GM21447 (cell line): ENCODE results near the gene NELFB.

Experiments
- ATAC-seq: cut with Tn5 transposase; IDR thresholded peaks from one replicate; pipeline ENCODE4 v1.9.1; 2021; ENCODE audit not compliant: unreplicated experiment

NELFB gene

GRCh38 chr9:137223078-137223970, 31.8 kb upstream of the NELFB start:
- ATAC-seq = peak; percentile 63

GRCh38 chr9:137224830-137225694, 30.1 kb upstream of the NELFB start, which contains the start of gene CYSRT1:
Gene CYSRT1 (plus strand): TSS chr9:137225174. CDS start chr9:137225622, 448 bp downstream.
- ATAC-seq = no peak

GRCh38 chr9:137225699-137226331, 29.3 kb upstream of the NELFB start:
- ATAC-seq = no peak

- no peak for ATAC-seq
Observed at GRCh38 chr9:137226338-137227053, 28.6 kb upstream of the NELFB start.

- no peak for ATAC-seq
Observed at GRCh38 chr9:137227054-137227852, 27.9 kb upstream of the NELFB start, which contains the start of gene RNF224. Gene RNF224 (plus strand): TSS chr9:137227502. CDS start chr9:137228336, 834 bp downstream.

DNA sequence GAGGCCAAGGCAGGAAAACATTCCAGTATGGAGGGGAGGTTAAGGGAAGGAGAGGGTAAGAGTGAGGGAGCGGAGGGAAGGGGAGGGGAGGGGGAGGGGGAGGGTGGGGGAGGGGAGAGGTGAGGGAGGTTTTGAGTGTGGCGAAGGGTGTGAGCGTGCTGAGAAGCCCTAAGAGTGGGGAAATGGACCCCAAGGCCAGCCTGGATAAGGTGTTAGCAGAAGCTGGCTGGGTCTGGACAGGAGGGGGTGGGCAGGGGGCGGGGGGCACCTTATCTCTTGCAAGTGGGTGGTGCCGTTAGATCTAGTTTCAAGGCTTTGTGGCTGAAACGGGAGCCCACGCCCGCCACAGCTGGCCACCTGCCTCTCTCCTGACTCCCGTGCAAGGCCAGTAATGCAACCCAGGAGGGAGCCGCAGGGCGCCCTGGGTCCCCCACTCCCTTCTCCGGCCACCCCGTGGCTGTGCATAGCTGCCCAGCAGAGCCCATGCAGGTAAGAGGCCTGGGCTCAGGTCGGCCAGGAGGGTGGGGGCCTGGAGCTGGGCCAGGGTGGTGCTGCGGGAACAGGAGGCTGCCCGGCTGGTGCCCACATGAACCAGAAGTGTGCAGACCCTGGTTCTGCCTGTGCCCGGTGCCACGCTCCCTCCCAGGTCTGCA, 27.1 kb upstream of the NELFB start:
- no peak for ATAC-seq

DNA sequence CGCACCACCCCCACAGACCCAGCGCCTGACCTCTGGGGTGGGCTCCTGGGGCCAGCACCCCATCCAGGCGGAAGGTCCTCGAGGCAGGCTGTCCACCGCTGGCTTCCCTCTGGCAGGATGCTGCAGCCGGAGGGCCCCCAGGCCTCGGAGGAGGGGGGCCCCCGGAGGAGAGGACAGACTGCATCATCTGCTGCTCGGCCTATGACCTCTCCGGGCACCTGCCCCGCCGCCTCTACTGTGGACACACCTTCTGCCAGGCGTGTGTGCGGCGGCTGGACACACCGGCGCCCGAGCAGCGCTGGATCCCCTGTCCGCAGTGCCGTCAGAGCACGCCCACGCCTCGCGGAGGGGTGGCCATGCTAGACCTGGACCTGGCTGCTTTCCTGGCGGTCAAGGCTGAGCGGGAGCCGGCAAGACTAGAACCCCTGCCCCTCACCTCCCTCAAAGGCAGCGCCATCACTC, 26.6 kb upstream of the NELFB start:
- no peak for ATAC-seq

GRCh38 chr9:137228968-137229896, 25.9 kb upstream of the NELFB start:
- ATAC-seq = no peak

DNA sequence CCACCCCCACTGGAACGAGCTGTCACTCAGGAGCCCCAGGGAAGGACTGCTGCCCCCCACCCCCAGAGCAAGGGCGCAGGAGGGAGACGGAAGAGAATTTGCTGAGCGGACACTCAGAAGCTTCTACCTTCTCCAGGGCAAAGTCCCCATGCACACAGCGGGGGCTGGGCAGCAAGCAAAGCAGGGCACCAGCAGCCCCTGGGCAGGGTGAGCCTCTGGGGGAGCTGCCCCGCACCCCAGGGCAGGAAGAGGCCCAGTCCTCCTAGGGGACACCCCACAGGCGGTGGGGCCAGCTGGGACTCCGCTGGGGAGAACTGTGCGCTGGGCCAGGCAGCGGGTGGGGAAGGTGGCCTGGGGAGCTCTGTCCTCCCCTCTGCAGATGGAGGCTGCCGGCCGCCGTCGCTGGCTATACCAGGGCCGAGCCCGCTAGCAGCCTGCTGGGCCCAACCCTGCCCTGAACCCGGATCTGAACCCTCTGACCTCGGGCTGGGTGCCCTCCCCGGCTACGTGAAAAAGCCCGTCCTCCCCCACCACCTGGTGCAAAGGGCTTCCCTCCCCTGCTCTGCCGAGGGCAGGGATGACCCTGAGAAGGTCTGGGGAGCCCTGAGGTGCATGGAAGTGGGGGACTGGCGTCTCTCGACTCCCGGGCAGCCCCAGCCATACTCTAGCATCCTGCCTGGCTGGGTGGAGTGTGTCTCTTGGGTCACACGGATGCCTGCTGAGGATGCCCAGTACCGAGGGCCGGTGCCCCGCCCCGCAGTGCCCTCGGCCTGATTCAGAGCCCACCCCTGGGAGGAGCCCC, 25.0 kb upstream of the NELFB start:
- ATAC-seq = no peak

DNA sequence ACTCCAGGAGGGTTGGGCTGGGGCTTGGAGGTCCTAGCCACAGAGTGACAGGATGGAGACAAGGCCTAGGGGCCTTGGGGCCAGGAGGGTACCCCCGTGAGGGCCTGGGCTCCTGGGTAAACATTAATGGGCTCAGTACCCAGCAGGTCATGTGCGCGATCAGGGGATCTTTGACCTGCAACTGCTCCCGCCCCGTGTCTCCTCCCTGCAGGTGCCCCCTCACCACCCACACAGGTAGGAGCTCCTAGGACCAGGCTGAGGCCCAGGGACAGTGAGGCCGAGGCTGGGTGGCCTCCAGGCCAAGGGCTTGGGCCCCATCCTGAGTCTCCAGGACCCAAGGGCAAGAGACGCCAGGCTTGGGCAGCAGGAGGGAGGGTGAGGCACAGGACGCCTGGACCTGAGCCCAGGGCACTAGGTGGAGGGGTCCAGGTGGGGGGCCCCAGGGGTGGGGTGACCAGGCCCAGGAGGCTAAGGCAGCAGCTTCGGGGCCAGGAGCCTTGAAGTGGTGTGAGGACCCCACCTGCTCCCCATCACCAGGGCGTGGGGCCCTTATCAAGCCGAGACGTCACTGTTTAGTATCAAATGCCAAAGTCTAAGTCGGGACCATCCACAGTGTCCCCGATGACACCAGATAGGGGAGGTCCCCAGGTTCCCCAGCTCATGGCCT, 24.3 kb upstream of the NELFB start, which contains the start of gene SLC34A3:
SLC34A3 (plus strand) TSS at position 197 of the 667 bp plus-strand sequence. CDS start 802 bp downstream, outside the sequence.
- no peak for ATAC-seq

DNA sequence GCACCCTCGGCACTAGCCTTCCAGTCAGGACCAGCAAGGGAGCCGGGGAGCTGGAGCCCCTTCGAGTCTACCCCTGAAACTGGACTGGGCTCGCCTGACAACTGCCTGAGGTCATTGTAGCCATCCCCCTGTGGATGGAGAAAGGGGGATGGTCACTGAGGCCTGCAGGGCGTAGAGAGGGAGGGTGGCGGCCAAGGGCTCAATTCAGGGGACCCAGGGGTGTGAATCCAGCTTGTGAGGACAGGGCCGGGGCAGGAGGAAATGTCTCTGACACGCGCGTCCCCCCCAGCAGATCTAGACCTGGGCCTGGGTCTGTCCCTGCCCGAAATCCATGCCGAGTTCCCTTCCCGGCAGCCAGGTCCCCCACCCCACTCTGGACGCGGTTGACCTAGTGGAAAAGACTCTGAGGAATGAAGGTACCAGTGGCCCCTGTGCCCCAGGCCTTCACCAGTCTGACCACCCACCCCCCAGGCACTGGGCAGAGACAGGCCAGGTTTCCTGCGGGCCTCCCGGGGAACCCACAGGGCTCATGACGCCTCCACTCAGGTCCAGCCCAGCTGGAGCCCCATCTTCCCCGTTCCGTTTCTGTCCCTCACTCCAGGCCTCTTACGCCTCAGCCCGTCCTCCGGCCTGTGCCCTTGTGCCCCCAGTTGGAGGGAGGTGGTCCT, 23.6 kb upstream of the NELFB start:
- ATAC-seq = no peak

DNA sequence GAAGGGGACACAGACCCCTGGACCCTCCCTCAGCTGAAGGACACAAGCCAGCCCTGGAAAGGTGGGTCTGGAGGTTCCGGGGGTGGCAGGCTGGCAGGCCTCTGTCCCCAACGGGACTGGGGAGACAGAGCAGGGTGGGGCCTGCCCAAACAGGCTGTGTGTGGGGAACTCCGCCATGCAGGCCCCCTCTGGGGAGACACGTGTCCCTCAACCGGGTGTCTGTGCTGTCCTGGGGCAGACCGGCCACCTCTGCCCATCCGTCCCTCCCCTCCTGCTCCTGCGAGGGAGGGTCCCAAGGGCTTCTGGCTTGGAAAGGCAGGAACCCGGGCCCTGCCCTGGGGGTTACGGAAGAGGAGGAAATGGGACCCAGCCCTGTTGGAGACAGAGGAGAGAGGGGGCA, 23.0 kb upstream of the NELFB start:
- no peak for ATAC-seq

DNA sequence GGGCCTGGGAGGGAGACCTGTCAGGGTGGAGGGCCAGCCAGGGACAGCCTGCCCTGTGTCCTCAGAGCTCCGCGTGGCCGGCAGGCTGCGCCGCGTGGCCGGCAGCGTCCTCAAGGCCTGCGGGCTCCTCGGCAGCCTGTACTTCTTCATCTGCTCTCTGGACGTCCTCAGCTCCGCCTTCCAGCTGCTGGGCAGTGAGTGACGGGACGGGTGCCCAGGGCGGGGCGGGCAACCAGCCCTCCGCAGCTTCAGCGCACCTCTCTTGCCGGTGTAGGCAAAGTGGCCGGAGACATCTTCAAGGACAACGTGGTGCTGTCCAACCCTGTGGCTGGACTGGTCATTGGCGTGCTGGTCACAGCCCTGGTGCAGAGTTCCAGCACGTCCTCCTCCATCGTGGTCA, 22.6 kb upstream of the NELFB start:
- no peak for ATAC-seq

DNA sequence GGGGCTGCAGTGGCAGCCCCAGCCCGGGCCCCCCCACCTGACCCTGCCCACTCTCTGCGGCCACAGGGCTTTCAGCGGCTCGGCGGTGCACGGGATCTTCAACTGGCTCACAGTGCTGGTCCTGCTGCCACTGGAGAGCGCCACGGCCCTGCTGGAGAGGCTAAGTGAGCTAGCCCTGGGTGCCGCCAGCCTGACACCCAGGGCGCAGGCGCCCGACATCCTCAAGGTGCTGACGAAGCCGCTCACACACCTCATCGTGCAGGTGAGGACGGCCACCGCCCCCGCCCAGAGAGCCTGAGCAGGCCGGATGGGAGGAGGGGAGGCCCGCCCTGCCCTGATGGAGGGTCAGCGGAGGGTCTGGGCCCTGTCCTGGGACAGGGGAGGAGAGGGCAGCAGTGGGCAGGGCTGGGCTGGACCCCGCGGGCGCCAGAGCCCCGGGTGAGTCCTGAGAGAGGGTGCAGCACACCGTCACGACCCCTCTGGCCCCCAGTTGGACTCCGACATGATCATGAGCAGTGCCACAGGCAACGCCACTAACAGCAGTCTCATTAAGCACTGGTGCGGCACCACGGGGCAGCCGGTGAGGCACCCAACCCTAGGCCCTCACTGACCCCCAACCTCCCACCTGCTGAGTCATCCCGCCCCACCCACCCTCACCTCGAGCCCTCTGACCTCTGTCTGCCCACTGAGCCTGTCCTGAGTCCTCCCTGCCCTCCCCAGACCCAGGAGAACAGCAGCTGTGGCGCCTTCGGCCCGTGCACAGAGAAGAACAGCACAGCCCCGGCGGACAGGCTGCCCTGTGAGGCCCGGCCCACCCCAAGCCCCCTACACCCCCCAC, 21.8 kb upstream of the NELFB start:
- ATAC-seq = no peak

DNA sequence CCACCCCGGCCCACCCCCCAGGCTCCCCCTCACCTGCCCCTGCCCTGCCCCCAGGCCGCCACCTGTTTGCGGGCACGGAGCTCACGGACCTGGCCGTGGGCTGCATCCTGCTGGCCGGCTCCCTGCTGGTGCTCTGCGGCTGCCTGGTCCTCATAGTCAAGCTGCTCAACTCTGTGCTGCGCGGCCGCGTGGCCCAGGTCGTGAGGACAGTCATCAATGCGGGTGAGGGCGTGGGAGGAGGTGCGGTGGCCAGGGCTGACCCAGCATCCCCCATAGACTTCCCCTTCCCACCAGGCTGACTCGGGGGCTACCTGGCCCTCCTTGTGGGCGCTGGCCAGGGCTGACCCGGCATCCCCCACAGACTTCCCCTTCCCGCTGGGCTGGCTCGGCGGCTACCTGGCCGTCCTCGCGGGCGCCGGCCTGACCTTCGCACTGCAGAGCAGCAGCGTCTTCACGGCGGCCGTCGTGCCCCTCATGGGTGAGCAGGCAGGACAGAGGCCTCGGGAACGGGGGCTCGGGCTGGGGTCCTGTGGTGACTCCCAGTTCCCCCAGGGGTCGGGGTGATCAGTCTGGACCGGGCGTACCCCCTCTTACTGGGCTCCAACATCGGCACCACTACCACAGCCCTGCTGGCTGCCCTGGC, 21.0 kb upstream of the NELFB start:
- ATAC-seq = no peak
